Right lobe of liver (tissue), 4 donors: Measurements from ENCODE around the gene TGFB2.

Source experiments
- CTCF ChIP-seq, 4 donors: fragments of 200-600 bp in 3 of 4; fragments of 450-650 bp in 1 of 4; IDR thresholded peaks; one replicate each; pipeline versions ENCODE4 v1.5.1 to v1.8.0; 2016 to 2022; ENCODE audit warnings: antibody characterized with exemption in 4 of 4, mild to moderate bottlenecking in 2 of 4
- POLR2A ChIP-seq: fragments of 450-650 bp; IDR thresholded peaks from one replicate; pipeline ENCODE4 v1.6.1; 2017; ENCODE audit warnings: antibody characterized with exemption, mild to moderate bottlenecking
- donor health status: DM: no; HTN: no; CAD: no.
- donor health status: DM: no; HTN: no; CAD: no.
- donor health status: DM: no; HTN: yes; CAD: no.

- TF ChIP-seq POLR2A (no peak), CTCF (IDR thresholded peaks at IDR 0.05) (no peak)
Observed at GRCh38 chr1:218475699-218476098, 130.6 kb downstream of the TGFB2 start.
